GM06990 (cell line): ENCODE results near the gene MAD1L1.

Experiments
- DNase-seq: peaks from one replicate; pipeline ENCODE4 v3.0.0-alpha.2; 2011; ENCODE audit not compliant: insufficient read length; ENCODE audit errors: extremely low read depth
- H3K27me3 ChIP-seq: replicated peaks from 2 replicates; pipeline ENCODE4 v1.6.0; 2011; ENCODE audit warnings: low read length; ENCODE audit not compliant: control insufficient read depth, insufficient read depth
- H3K36me3 ChIP-seq: 2 replicates; pipeline ENCODE4 v1.5.1; 2011; ENCODE audit warnings: low read length; ENCODE audit not compliant: control insufficient read depth, insufficient read depth
- H3K4me3 ChIP-seq: replicated peaks from 2 replicates; pipeline ENCODE4 v1.5.1; 2011; ENCODE audit warnings: low read depth, mild to moderate bottlenecking, control low read depth, low read length
- TF ChIP-seq, protein P1 (sequence below): IDR thresholded peaks from 2 replicates; pipeline ENCODE4 v1.5.1; 2011; ENCODE audit warnings: low read length, control low read depth, mild to moderate bottlenecking, inconsistent platforms; ENCODE audit not compliant: insufficient read depth, poor library complexity, severe bottlenecking

MAD1L1 gene

DNA sequence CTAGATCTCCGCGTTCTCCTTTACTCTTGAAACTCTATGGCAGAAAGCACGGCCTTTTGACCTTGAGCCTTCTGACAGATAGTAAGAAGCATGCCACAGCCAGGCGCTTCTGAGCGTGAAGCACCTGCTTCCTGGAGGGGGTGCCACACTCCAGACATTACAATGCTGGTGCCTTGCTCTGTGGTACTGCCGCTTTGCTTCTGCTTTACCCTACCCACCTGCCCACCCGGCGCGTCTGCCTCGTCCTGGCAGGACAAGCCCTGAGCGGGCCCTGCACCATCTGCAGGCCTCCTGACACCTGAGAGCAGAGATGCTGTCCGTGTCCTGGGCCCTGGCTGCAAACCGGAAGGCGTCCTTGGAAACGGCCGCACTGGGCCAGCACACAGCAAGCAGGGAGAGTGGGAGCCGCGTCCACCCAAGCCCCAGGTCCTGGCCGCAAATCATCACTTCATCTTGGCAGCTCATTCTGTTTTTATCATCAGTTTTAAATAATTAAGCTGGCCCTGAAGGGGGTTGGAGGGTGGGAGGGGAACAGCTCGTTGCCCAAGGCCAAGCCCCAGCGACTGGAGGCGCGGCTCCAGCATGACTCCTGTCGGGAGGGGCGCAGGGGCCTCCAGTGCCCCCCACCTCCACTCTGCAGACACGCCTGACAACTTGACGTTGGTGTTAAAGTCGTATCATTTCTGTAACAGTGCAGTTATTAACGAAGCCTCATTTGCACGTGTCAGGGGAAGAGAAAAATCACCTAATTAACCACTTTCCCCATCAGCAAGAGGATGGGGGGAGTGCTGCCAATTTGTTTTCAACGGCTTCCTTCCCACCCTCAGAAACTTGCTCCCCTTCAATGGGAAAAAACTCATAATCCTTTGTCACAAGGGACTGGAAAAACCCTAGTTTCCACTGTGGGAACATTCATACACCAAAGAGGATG, 132.2 kb downstream of the MAD1L1 start:
- TF ChIP-seq, protein P1, sequence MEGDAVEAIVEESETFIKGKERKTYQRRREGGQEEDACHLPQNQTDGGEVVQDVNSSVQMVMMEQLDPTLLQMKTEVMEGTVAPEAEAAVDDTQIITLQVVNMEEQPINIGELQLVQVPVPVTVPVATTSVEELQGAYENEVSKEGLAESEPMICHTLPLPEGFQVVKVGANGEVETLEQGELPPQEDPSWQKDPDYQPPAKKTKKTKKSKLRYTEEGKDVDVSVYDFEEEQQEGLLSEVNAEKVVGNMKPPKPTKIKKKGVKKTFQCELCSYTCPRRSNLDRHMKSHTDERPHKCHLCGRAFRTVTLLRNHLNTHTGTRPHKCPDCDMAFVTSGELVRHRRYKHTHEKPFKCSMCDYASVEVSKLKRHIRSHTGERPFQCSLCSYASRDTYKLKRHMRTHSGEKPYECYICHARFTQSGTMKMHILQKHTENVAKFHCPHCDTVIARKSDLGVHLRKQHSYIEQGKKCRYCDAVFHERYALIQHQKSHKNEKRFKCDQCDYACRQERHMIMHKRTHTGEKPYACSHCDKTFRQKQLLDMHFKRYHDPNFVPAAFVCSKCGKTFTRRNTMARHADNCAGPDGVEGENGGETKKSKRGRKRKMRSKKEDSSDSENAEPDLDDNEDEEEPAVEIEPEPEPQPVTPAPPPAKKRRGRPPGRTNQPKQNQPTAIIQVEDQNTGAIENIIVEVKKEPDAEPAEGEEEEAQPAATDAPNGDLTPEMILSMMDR, result peak; percentile 59
- H3K27me3 ChIP-seq, result no peaks in the 10 kb centered on the region
- peak; percentile 65 for DNase-seq

DNA sequence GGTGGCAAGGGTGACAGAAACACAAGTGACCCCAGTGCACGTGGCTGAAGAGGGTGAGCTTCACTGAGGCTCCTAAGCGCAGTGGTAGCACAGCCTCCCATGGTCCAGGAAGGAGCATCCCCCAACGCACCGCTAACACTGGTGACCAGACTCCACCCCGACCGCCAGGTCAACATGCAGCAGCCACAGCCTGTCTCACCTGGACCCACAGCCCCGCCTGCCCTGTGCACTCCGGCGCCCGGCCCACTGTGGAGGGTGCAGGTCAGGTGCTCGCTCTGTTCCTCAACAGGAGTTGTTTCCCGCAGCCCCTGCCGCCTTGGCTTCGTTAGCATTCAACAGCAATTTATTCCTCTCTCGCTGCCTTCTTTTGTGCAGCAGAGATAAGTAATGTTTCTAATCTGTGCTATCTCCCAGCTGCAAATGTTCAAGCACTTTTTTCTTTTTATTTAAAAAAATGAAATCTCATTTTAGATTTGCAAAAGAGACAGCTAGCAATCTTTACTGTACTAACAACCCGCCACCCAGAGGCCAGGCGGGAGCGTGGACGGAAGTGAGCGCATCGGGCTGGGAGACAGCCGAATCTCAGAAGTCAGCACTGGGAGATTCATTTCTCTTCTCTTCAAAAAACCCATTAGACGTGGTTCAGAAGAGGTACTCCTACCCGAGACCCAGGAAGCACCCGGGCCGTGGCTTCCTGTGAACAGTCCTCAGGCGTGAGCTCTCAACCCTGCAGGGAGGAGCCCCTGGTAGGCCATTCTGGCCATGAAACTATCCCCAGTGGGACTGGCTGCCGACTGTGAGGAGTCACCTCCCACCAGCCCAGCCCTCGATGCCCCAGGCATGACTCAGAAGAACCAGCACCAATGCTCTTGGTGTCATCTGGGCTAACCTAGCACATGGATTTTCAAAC, 133.4 kb downstream of the MAD1L1 start:
- TF ChIP-seq, protein P1, result peak; percentile 37
- Histone ChIP-seq H3K27me3 (no peaks in the 10 kb centered on the region), H3K36me3 (peaks cover 2% of the 10 kb centered on the region), H3K4me3 (no peak overlapping the region)
- DNase-seq, result peak; percentile 57

More for the DNA sequence above, 132.2 kb downstream of the MAD1L1 start:
- Histone ChIP-seq H3K36me3 (peaks cover 2% of the 10 kb centered on the region), H3K4me3 (peak overlapping the region; percentile 33)

DNA sequence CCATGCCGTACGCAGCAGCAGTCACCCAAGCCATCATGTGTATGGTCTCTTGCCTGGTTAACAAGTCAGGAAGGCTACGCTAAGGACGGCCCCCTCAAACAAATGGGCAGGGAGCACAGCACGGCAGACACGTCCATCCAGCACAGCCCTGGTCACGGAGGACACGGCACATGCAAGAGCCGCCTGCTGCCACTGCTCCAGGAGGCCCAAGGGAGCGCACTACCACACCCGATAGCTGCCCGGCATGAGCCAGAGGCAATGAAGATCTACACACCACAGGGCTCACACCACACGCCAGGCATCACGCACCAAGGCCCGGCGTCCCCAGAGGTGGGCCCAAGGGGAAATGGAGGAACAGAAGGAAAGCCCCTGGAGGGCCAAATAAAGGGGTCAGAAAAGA, 134.2 kb downstream of the MAD1L1 start:
- TF ChIP-seq, protein P1, result no peak
- no peak for DNase-seq
- H3K36me3 ChIP-seq, result peaks cover 5% of the 10 kb centered on the region
- H3K4me3 ChIP-seq, result no peak overlapping the region
- H3K27me3 ChIP-seq, result no peaks in the 10 kb centered on the region

DNA sequence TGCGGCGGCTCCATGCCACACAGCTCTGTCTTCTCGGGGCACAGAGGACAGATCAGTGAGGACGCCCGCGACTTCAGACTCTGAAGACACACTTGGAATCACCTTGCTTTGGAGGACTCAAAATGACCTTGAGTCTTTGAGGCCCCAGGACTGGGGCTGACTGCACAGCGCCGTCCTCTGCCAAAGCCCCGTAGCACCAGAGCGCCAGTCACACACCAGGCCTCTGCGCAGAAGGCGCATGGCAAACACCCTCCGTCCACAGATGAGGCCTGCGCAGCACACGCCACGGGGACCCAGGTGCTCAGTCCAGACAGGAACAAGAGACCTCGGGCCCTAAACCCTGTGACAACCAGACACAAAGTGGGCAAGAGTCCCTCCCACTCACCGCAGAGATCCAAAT, 134.7 kb downstream of the MAD1L1 start:
- peaks cover 5% of the 10 kb centered on the region for H3K36me3 ChIP-seq
- no peak overlapping the region for H3K4me3 ChIP-seq
- no peaks in the 10 kb centered on the region for H3K27me3 ChIP-seq
- no peak for DNase-seq
- TF ChIP-seq, protein P1, result no peak

DNA sequence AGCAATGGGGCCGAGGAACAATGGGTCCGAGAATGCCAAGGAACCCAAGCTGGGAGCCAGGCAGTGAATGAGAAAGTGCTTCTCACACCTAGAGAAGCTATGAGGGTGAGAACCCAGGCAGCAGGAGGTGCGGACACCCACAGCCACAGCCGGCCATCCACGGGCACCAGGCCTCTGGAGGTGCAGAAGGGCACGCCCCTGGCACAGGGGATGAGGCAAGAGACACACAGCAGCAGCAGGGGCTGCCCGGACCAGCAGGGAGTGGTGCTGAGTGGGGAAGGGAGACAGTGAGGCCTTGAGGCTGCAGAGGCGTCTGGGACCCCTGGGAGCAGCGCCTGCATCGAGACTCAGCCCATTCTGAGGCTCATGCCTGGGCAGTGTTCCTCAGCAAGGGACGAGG, 135.3 kb downstream of the MAD1L1 start:
- no peak overlapping the region for H3K4me3 ChIP-seq
- TF ChIP-seq, protein P1, result no peak
- no peak for DNase-seq
- no peaks in the 10 kb centered on the region for H3K27me3 ChIP-seq
- H3K36me3 ChIP-seq, result peaks cover 5% of the 10 kb centered on the region
